ENCODE results near the gene AP5S1.

AP5S1 gene

GRCh38 chr20:3863317-3863716, 43.0 kb downstream of the AP5S1 start:
- no peak overlapping the region for H3K4me3 Mint-ChIP-seq
- no peaks in the 10 kb centered on the region for H3K9me3 Mint-ChIP-seq
- H3K4me1 Mint-ChIP-seq (ENCODE audit: low read depth) = no peaks in the 10 kb centered on the region
- no peaks in the 10 kb centered on the region for H3K27me3 Mint-ChIP-seq
- H3K27ac Mint-ChIP-seq = no peak overlapping the region
- peaks cover 42% of the 10 kb centered on the region for H3K36me3 Mint-ChIP-seq (ENCODE audit: low read depth)

- H3K9me3 Mint-ChIP-seq = no peaks in the 10 kb centered on the region
These were observed 44.2 kb downstream of the AP5S1 start for GRCh38 chr20:3864518-3864917.

GRCh38 chr20:3865152-3865886, 45.0 kb downstream of the AP5S1 start:
- no peaks in the 10 kb centered on the region for H3K9me3 Mint-ChIP-seq
- no peaks in the 10 kb centered on the region for H3K4me1 Mint-ChIP-seq (ENCODE audit: low read depth)
- H3K4me3 Mint-ChIP-seq = no peak overlapping the region
- peaks cover 35% of the 10 kb centered on the region for H3K36me3 Mint-ChIP-seq (ENCODE audit: low read depth)
- no peak overlapping the region for H3K27ac Mint-ChIP-seq
- no peaks in the 10 kb centered on the region for H3K27me3 Mint-ChIP-seq

More at GRCh38 chr20:3864518-3864917, 44.2 kb downstream of the AP5S1 start:
- no peaks in the 10 kb centered on the region for H3K27me3 Mint-ChIP-seq
- no peak overlapping the region for H3K4me3 Mint-ChIP-seq
- no peak overlapping the region for H3K27ac Mint-ChIP-seq
- H3K36me3 Mint-ChIP-seq (ENCODE audit: low read depth) = peaks cover 35% of the 10 kb centered on the region
- no peaks in the 10 kb centered on the region for H3K4me1 Mint-ChIP-seq (ENCODE audit: low read depth)

- Mint-ChIP-seq H3K4me3 (no peak overlapping the region), H3K9me3 (no peaks in the 10 kb centered on the region), H3K36me3 (ENCODE audit: low read depth) (peaks cover 35% of the 10 kb centered on the region), H3K4me1 (ENCODE audit: low read depth) (no peaks in the 10 kb centered on the region), H3K27me3 (no peaks in the 10 kb centered on the region), H3K27ac (no peak overlapping the region)
These were observed 45.6 kb downstream of the AP5S1 start for GRCh38 chr20:3865887-3866407.

GRCh38 chr20:3866464-3866863, 46.1 kb downstream of the AP5S1 start:
- H3K9me3 Mint-ChIP-seq = no peaks in the 10 kb centered on the region
- H3K27ac Mint-ChIP-seq = no peak overlapping the region
- no peaks in the 10 kb centered on the region for H3K27me3 Mint-ChIP-seq
- no peaks in the 10 kb centered on the region for H3K4me1 Mint-ChIP-seq (ENCODE audit: low read depth)
- peaks cover 30% of the 10 kb centered on the region for H3K36me3 Mint-ChIP-seq (ENCODE audit: low read depth)
- H3K4me3 Mint-ChIP-seq = no peak overlapping the region

- no peaks in the 10 kb centered on the region for H3K9me3 Mint-ChIP-seq
- H3K27me3 Mint-ChIP-seq = no peaks in the 10 kb centered on the region
- no peaks in the 10 kb centered on the region for H3K4me1 Mint-ChIP-seq (ENCODE audit: low read depth)
- no peak overlapping the region for H3K27ac Mint-ChIP-seq
- H3K36me3 Mint-ChIP-seq (ENCODE audit: low read depth) = peaks cover 18% of the 10 kb centered on the region
- H3K4me3 Mint-ChIP-seq = no peak overlapping the region
These were observed 47.5 kb downstream of the AP5S1 start for GRCh38 chr20:3867802-3868201.

- Mint-ChIP-seq H3K27me3 (no peaks in the 10 kb centered on the region), H3K4me3 (no peak overlapping the region), H3K4me1 (ENCODE audit: low read depth) (no peaks in the 10 kb centered on the region), H3K27ac (no peak overlapping the region), H3K9me3 (no peaks in the 10 kb centered on the region), H3K36me3 (ENCODE audit: low read depth) (peaks cover 17% of the 10 kb centered on the region)
These were observed 49.7 kb downstream of the AP5S1 start for GRCh38 chr20:3869839-3870634.

- Mint-ChIP-seq H3K4me3 (no peak overlapping the region), H3K4me1 (ENCODE audit: low read depth) (no peaks in the 10 kb centered on the region), H3K27me3 (no peaks in the 10 kb centered on the region), H3K27ac (no peak overlapping the region), H3K36me3 (ENCODE audit: low read depth) (peaks cover 17% of the 10 kb centered on the region), H3K9me3 (no peaks in the 10 kb centered on the region)
These were observed 51.4 kb downstream of the AP5S1 start for GRCh38 chr20:3871550-3872265.

GRCh38 chr20:3873507-3873906, 53.2 kb downstream of the AP5S1 start:
- no peak overlapping the region for H3K27ac Mint-ChIP-seq
- peaks cover 21% of the 10 kb centered on the region for H3K36me3 Mint-ChIP-seq (ENCODE audit: low read depth)
- no peaks in the 10 kb centered on the region for H3K9me3 Mint-ChIP-seq
- no peaks in the 10 kb centered on the region for H3K4me1 Mint-ChIP-seq (ENCODE audit: low read depth)
- no peaks in the 10 kb centered on the region for H3K27me3 Mint-ChIP-seq
- H3K4me3 Mint-ChIP-seq = no peak overlapping the region

GRCh38 chr20:3874194-3874844, 54.0 kb downstream of the AP5S1 start:
- Mint-ChIP-seq H3K27me3 (no peaks in the 10 kb centered on the region), H3K9me3 (no peaks in the 10 kb centered on the region), H3K36me3 (ENCODE audit: low read depth) (peaks cover 25% of the 10 kb centered on the region), H3K27ac (no peak overlapping the region), H3K4me1 (ENCODE audit: low read depth) (no peaks in the 10 kb centered on the region), H3K4me3 (no peak overlapping the region)

GRCh38 chr20:3875378-3875974, 55.1 kb downstream of the AP5S1 start:
- Mint-ChIP-seq H3K27ac (no peak overlapping the region), H3K9me3 (no peaks in the 10 kb centered on the region), H3K36me3 (ENCODE audit: low read depth) (peaks cover 25% of the 10 kb centered on the region), H3K27me3 (no peaks in the 10 kb centered on the region), H3K4me3 (no peak overlapping the region), H3K4me1 (ENCODE audit: low read depth) (no peaks in the 10 kb centered on the region)

GRCh38 chr20:3876000-3876399, 55.7 kb downstream of the AP5S1 start:
- Mint-ChIP-seq H3K27me3 (no peaks in the 10 kb centered on the region), H3K4me1 (ENCODE audit: low read depth) (no peaks in the 10 kb centered on the region), H3K27ac (no peak overlapping the region), H3K36me3 (ENCODE audit: low read depth) (peaks cover 29% of the 10 kb centered on the region), H3K4me3 (no peak overlapping the region), H3K9me3 (no peaks in the 10 kb centered on the region)

- Mint-ChIP-seq H3K9me3 (no peaks in the 10 kb centered on the region), H3K27ac (no peak overlapping the region), H3K27me3 (no peaks in the 10 kb centered on the region), H3K4me3 (no peak overlapping the region), H3K36me3 (ENCODE audit: low read depth) (peaks cover 29% of the 10 kb centered on the region), H3K4me1 (ENCODE audit: low read depth) (no peaks in the 10 kb centered on the region)
These were observed 56.3 kb downstream of the AP5S1 start for GRCh38 chr20:3876676-3877075.

Data from stimulated activated naive CD8-positive, alpha-beta T cell treated with anti-CD3 and anti-CD28 coated beads, Interleukin-15, Interleukin-2, amounts not matched to agents 100 ng/mL and 50 ng/mL, for 24 hours (primary cell).